Measurements from ENCODE around the gene PIP5K1B. TPM values are rescaled to one million over a fixed set of nuclear protein-coding genes. Genes with fewer than 3 reads are reported as not detected.
"Not testable (repeated sequence)": the region's sequence is repeated elsewhere in the genome, so short reads cannot be mapped to it uniquely, and the experiment has no call there.

Gene PIP5K1B
- total RNA-seq, 1 donor from 2014 or later, result 85.3 TPM

GRCh38 chr9:68983522-68984424 is 278.7 kb downstream of the PIP5K1B start:
- DNase-seq (no peak), ATAC-seq (no peak)
- intact Hi-C loops (cut with micrococcal nuclease), result no loop called here

- DNase-seq; ATAC-seq; intact Hi-C loops (cut with micrococcal nuclease): not testable (repeated sequence)
These were observed 281.9 kb downstream of the PIP5K1B start for GRCh38 chr9:68986949-68987348.

GRCh38 chr9:68991457-68991856 is 286.4 kb downstream of the PIP5K1B start:
- intact Hi-C loops (cut with micrococcal nuclease), result loop anchor here (10.0 kb wide), 1 partner anchor 407 kb away; no protein-coding TSS in a partner anchor

GRCh38 chr9:68995776-68996175 is 290.7 kb downstream of the PIP5K1B start:
- intact Hi-C loops (cut with micrococcal nuclease), result loop anchor here (10.0 kb wide), 1 partner anchor 411 kb away; no protein-coding TSS in a partner anchor
- ATAC-seq (no peak), DNase-seq (no peak)

More at GRCh38 chr9:68991457-68991856, 286.4 kb downstream of the PIP5K1B start:
- ATAC-seq, result no peak
- no peak for DNase-seq

GRCh38 chr9:68996462-68996861 is 291.4 kb downstream of the PIP5K1B start:
- no peak for ATAC-seq
- no peak for DNase-seq
- intact Hi-C loops (cut with micrococcal nuclease), result loop anchor here (10.0 kb wide), 1 partner anchor 412 kb away; no protein-coding TSS in a partner anchor

GRCh38 chr9:68997666-68998065 is 292.6 kb downstream of the PIP5K1B start:
- intact Hi-C loops (cut with micrococcal nuclease), result loop anchor here (10.0 kb wide), 1 partner anchor 413 kb away; no protein-coding TSS in a partner anchor
- ATAC-seq, result no peak
- DNase-seq, result no peak

GRCh38 chr9:68998385-68998784 is 293.3 kb downstream of the PIP5K1B start:
- intact Hi-C loops (cut with micrococcal nuclease), result loop anchor here (10.0 kb wide), 1 partner anchor 414 kb away; no protein-coding TSS in a partner anchor
- DNase-seq (no peak), ATAC-seq (peak; percentile 37)

GRCh38 chr9:68998812-68999211 is 293.8 kb downstream of the PIP5K1B start:
- DNase-seq (no peak), ATAC-seq (peak; percentile 37)
- intact Hi-C loops (cut with micrococcal nuclease), result loop anchor here (10.0 kb wide), 1 partner anchor 414 kb away; no protein-coding TSS in a partner anchor

- intact Hi-C loops (cut with micrococcal nuclease), result loop anchor here (10.0 kb wide), 2 partner anchors 295 to 415 kb away; partner anchors contain the start of gene PIP5K1B
- DNase-seq (peak; percentile 37), ATAC-seq (peak; percentile 95)
These were observed 294.5 kb downstream of the PIP5K1B start for GRCh38 chr9:68999393-69000105.

GRCh38 chr9:69001921-69002320 is 296.9 kb downstream of the PIP5K1B start:
- intact Hi-C loops (cut with micrococcal nuclease), result loop anchor here (10.0 kb wide), 1 partner anchor 297 kb away; the partner anchor contains the start of gene PIP5K1B

GRCh38 chr9:69003051-69003450 is 298.0 kb downstream of the PIP5K1B start:
- ATAC-seq, result no peak
- DNase-seq, result no peak
- intact Hi-C loops (cut with micrococcal nuclease), result loop anchor here (10.0 kb wide), 1 partner anchor 298 kb away; the partner anchor contains the start of gene PIP5K1B

More at GRCh38 chr9:69001921-69002320, 296.9 kb downstream of the PIP5K1B start:
- DNase-seq, result no peak
- ATAC-seq, result no peak

- DNase-seq (no peak), ATAC-seq (no peak)
- intact Hi-C loops (cut with micrococcal nuclease), result loop anchor here (10.0 kb wide), 1 partner anchor 300 kb away; the partner anchor contains the start of gene PIP5K1B
These were observed 299.8 kb downstream of the PIP5K1B start for GRCh38 chr9:69004836-69005235.

- DNase-seq, result no peak
- intact Hi-C loops (cut with micrococcal nuclease), result loop anchor here (10.0 kb wide), 1 partner anchor 305 kb away; the partner anchor contains the start of gene PIP5K1B
- ATAC-seq, result no peak
These were observed 304.7 kb downstream of the PIP5K1B start for GRCh38 chr9:69009708-69010107.

- intact Hi-C loops (cut with micrococcal nuclease), result no loop called here
- DNase-seq (no peak), ATAC-seq (no peak)
These were observed 307.8 kb downstream of the PIP5K1B start for GRCh38 chr9:69012696-69013381.

GRCh38 chr9:69013382-69013727 is 308.3 kb downstream of the PIP5K1B start:
- DNase-seq (no peak), ATAC-seq (no peak)
- intact Hi-C loops (cut with micrococcal nuclease), result no loop called here

GRCh38 chr9:69014013-69014412 is 309.0 kb downstream of the PIP5K1B start, which contains the start of gene PRKACG:
Gene PRKACG (minus strand): TSS chr9:69014113. CDS start chr9:69014092, 21 bp downstream.
- ATAC-seq, result no peak
- DNase-seq, result no peak
- intact Hi-C loops (cut with micrococcal nuclease), result no loop called here

GRCh38 chr9:69016191-69017096 is 311.4 kb downstream of the PIP5K1B start:
- DNase-seq (no peak), ATAC-seq (no peak)
- intact Hi-C loops (cut with micrococcal nuclease), result no loop called here

- no peak for DNase-seq
- no peak for ATAC-seq
- intact Hi-C loops (cut with micrococcal nuclease), result no loop called here
These were observed 313.7 kb downstream of the PIP5K1B start for GRCh38 chr9:69018737-69019136.

All from left ventricle myocardium superior (tissue), 1 donor.